Left ventricle myocardium inferior (tissue), 1 donor: ENCODE measurements around the gene BEAN1. TPM values are rescaled to one million over a fixed set of nuclear protein-coding genes. Genes with fewer than 3 reads are reported as not detected.

ENCODE experiments used
- DNase-seq: peaks from one replicate; pipeline ENCODE4 v3.0.0-alpha.2; 2020
- H3K27ac ChIP-seq: fragments of 200-600 bp; replicated peaks from 2 replicates; pipeline ENCODE4 v1.8.0; 2021
- H3K27me3 ChIP-seq: fragments of 200-600 bp; 2 replicates; pipeline ENCODE4 v1.8.0; 2021; ENCODE audit warnings: low read depth
- H3K36me3 ChIP-seq: fragments of 200-600 bp; 2 replicates; pipeline ENCODE4 v1.8.0; 2021
- H3K4me1 ChIP-seq: fragments of 200-600 bp; 2 replicates; pipeline ENCODE4 v1.8.0; 2021
- H3K4me3 ChIP-seq: fragments of 200-600 bp; 2 replicates; pipeline ENCODE4 v1.8.0; 2021; ENCODE audit warnings: mild to moderate bottlenecking, moderate library complexity
- H3K9me3 ChIP-seq: fragments of 200-600 bp; replicated peaks from 2 replicates; pipeline ENCODE4 v1.8.0; 2021
- CTCF ChIP-seq: fragments of 200-600 bp; IDR thresholded peaks from 2 replicates; pipeline ENCODE4 v1.8.0; 2021; ENCODE audit warnings: antibody characterized with exemption, mild to moderate bottlenecking, borderline replicate concordance
- intact Hi-C: fragments of 100-400 bp; cut with micrococcal nuclease; formaldehyde crosslinking; loops from one replicate; pipeline ENCODE4 v1.11.0; 2022
- total RNA-seq: library from RNA; stranded (reverse); fragmentation: NEBNext Ultra II Directional; extraction: Animal tissue kit (Norgen Biotek cat#: 25700); gene quantifications from one replicate; pipeline ENCODE4 v1.2.1, GENCODE V29; 2021
- donor health status: DM: no; HTN: yes; CAD: no; lungs with severe emphysema.

The BEAN1 gene
- total RNA-seq, 1 donor from 2014 or later = 0.33 TPM

GRCh38 chr16:66480265-66481080 lies 53.4 kb downstream of the BEAN1 start:
- H3K4me3 ChIP-seq = no peak overlapping the region
- peaks cover 14% of the 10 kb centered on the region for H3K27me3 ChIP-seq
- H3K9me3 ChIP-seq = no peaks in the 10 kb centered on the region
- no peak for DNase-seq
- TF ChIP-seq CTCF = no peak
- H3K27ac ChIP-seq = no peak overlapping the region
- H3K4me1 ChIP-seq = peaks cover 15% of the 10 kb centered on the region
- intact Hi-C loops = loop anchor here (5.0 to 10.0 kb wide), 2 partner anchors 73 to 126 kb away; no protein-coding TSS in a partner anchor
- H3K36me3 ChIP-seq = no peaks in the 10 kb centered on the region

- intact Hi-C loops = loop anchor here (5.0 to 10.0 kb wide), 2 partner anchors 74 to 127 kb away; no protein-coding TSS in a partner anchor
- H3K36me3 ChIP-seq = no peaks in the 10 kb centered on the region
- H3K4me3 ChIP-seq = no peak overlapping the region
- H3K27ac ChIP-seq = no peak overlapping the region
- H3K9me3 ChIP-seq = no peaks in the 10 kb centered on the region
- no peak for DNase-seq
- TF ChIP-seq CTCF = no peak
- H3K4me1 ChIP-seq = peaks cover 17% of the 10 kb centered on the region
- peaks cover 12% of the 10 kb centered on the region for H3K27me3 ChIP-seq
Measured at GRCh38 chr16:66481081-66481942, 54.2 kb downstream of the BEAN1 start.

GRCh38 chr16:66481943-66482390 lies 54.9 kb downstream of the BEAN1 start:
- no peaks in the 10 kb centered on the region for H3K36me3 ChIP-seq
- no peak overlapping the region for H3K27ac ChIP-seq
- no peak for DNase-seq
- peaks cover 9% of the 10 kb centered on the region for H3K27me3 ChIP-seq
- intact Hi-C loops = loop anchor here (5.0 to 10.0 kb wide), 2 partner anchors 75 to 127 kb away; no protein-coding TSS in a partner anchor
- peaks cover 23% of the 10 kb centered on the region for H3K4me1 ChIP-seq
- H3K4me3 ChIP-seq = no peak overlapping the region
- TF ChIP-seq CTCF = no peak
- H3K9me3 ChIP-seq = no peaks in the 10 kb centered on the region

GRCh38 chr16:66483689-66484452 lies 56.8 kb downstream of the BEAN1 start:
- Histone ChIP-seq H3K4me3 (no peak overlapping the region), H3K27me3 (no peaks in the 10 kb centered on the region), H3K36me3 (no peaks in the 10 kb centered on the region), H3K9me3 (peaks cover 4% of the 10 kb centered on the region), H3K4me1 (peaks cover 20% of the 10 kb centered on the region), H3K27ac (no peak overlapping the region)
- intact Hi-C loops = loop anchor here (5.0 to 10.0 kb wide), 2 partner anchors 77 to 129 kb away; no protein-coding TSS in a partner anchor
- TF ChIP-seq CTCF = peak; percentile 96
- DNase-seq = peak; percentile 79
